H9 (cell line): Measurements from ENCODE around the gene RAB31. TPM values are rescaled to one million over a fixed set of nuclear protein-coding genes. Genes with fewer than 3 reads are reported as not detected.

Experiments used
- DNase-seq: peaks from one replicate; pipeline ENCODE4 v3.0.0-alpha.2; 2017
- H2AFZ ChIP-seq: one replicate; pipeline ENCODE4 v1.6.1; 2013; ENCODE audit warnings: mild to moderate bottlenecking, low read length, control low read depth, moderate library complexity
- H2AK5ac ChIP-seq: 2 replicates; pipeline ENCODE4 v1.6.1; 2013; ENCODE audit warnings: low read length, control low read depth, mixed read lengths; ENCODE audit not compliant: insufficient read length
- H2BK120ac ChIP-seq: one replicate; pipeline ENCODE4 v1.6.1; 2013; ENCODE audit warnings: low read depth, mild to moderate bottlenecking, low read length, control low read depth, inconsistent platforms; ENCODE audit not compliant: poor library complexity, severe bottlenecking
- H2BK12ac ChIP-seq: 2 replicates; pipeline ENCODE4 v1.6.1; 2013; ENCODE audit warnings: low read length, control low read depth, mixed read lengths, low read depth; ENCODE audit not compliant: insufficient read length
- H2BK15ac ChIP-seq: 2 replicates; pipeline ENCODE4 v1.6.1; 2013; ENCODE audit warnings: low read depth, low read length, control low read depth
- H2BK20ac ChIP-seq: one replicate; pipeline ENCODE4 v1.6.1; 2013; ENCODE audit warnings: low read depth, mild to moderate bottlenecking, low read length, control low read depth, inconsistent platforms; ENCODE audit not compliant: poor library complexity, severe bottlenecking
- H2BK5ac ChIP-seq: 2 replicates; pipeline ENCODE4 v1.6.1; 2013; ENCODE audit warnings: low read length, control low read depth, mixed read lengths; ENCODE audit not compliant: insufficient read length
- H3K14ac ChIP-seq: 2 replicates; pipeline ENCODE4 v1.6.1; 2013; ENCODE audit warnings: low read length, control low read depth; ENCODE audit not compliant: insufficient read depth
- H3K18ac ChIP-seq: 2 replicates; pipeline ENCODE4 v1.6.1; 2013; ENCODE audit warnings: low read depth, mild to moderate bottlenecking, mixed read lengths, low read length, control low read depth; ENCODE audit not compliant: insufficient read length
- H3K23ac ChIP-seq: 2 replicates; pipeline ENCODE4 v1.6.1; 2013; ENCODE audit warnings: low read length, control low read depth, mixed read lengths, low read depth; ENCODE audit not compliant: insufficient read length
- H3K23me2 ChIP-seq: 2 replicates; pipeline ENCODE4 v1.6.1; 2013; ENCODE audit warnings: low read depth, mild to moderate bottlenecking, mixed read lengths, low read length, control low read depth; ENCODE audit not compliant: insufficient read length, poor library complexity, severe bottlenecking
- H3K27ac ChIP-seq: 2 replicates; pipeline ENCODE4 v1.5.1; 2013; ENCODE audit warnings: low read length, control low read depth, mixed read lengths, low read depth; ENCODE audit not compliant: insufficient read length
- H3K27me3 ChIP-seq: 2 replicates; pipeline ENCODE4 v1.6.1; 2013; ENCODE audit warnings: low read length, control low read depth, inconsistent platforms; ENCODE audit not compliant: insufficient read depth
- H3K4ac ChIP-seq: 2 replicates; pipeline ENCODE4 v1.6.1; 2013; ENCODE audit warnings: low read depth, mild to moderate bottlenecking, control low read depth, inconsistent platforms, low read length, moderate library complexity
- H3K4me1 ChIP-seq: 2 replicates; pipeline ENCODE4 v1.6.1; 2013; ENCODE audit warnings: low read length, control low read depth, inconsistent platforms; ENCODE audit not compliant: insufficient read depth
- H3K4me2 ChIP-seq: 2 replicates; pipeline ENCODE4 v1.6.1; 2013; ENCODE audit warnings: low read length, control low read depth, mixed read lengths; ENCODE audit not compliant: insufficient read length, insufficient read depth
- H3K56ac ChIP-seq: 2 replicates; pipeline ENCODE4 v1.6.1; 2013; ENCODE audit warnings: low read depth, mild to moderate bottlenecking, mixed read lengths, low read length, control low read depth; ENCODE audit not compliant: insufficient read length
- H3K79me1 ChIP-seq: 2 replicates; pipeline ENCODE4 v1.6.1; 2013; ENCODE audit warnings: low read depth, mild to moderate bottlenecking, moderate library complexity, low read length, control low read depth, inconsistent platforms; ENCODE audit not compliant: insufficient read depth, poor library complexity, severe bottlenecking
- H3K79me2 ChIP-seq: 2 replicates; pipeline ENCODE4 v1.6.1; 2013; ENCODE audit warnings: low read length, control low read depth, inconsistent platforms; ENCODE audit not compliant: insufficient read depth
- H3K9ac ChIP-seq: 2 replicates; pipeline ENCODE4 v1.6.1; 2013; ENCODE audit warnings: low read length, control low read depth, mixed read lengths; ENCODE audit not compliant: insufficient read length; ENCODE audit errors: extremely low read depth
- H3K9me3 ChIP-seq: one replicate; pipeline ENCODE4 v1.6.1; 2013; ENCODE audit warnings: low read depth, low read length, inconsistent platforms; ENCODE audit not compliant: control insufficient read depth
- H3T11ph ChIP-seq: one replicate; pipeline ENCODE4 v1.6.1; 2013; ENCODE audit warnings: mild to moderate bottlenecking, low read length, control low read depth, inconsistent platforms
- H4K20me1 ChIP-seq: one replicate; pipeline ENCODE4 v1.6.1; 2013; ENCODE audit not compliant: control insufficient read depth, insufficient read length, insufficient read depth
- H4K5ac ChIP-seq: 2 replicates; pipeline ENCODE4 v1.6.1; 2013; ENCODE audit warnings: low read depth, mild to moderate bottlenecking, mixed read lengths, low read length, control low read depth; ENCODE audit not compliant: insufficient read length
- H4K8ac ChIP-seq: replicated peaks from 2 replicates; pipeline ENCODE4 v1.6.1; 2013; ENCODE audit warnings: low read length, control low read depth, mixed read lengths, low read depth; ENCODE audit not compliant: insufficient read length
- H4K91ac ChIP-seq: 2 replicates; pipeline ENCODE4 v1.6.1; 2013; ENCODE audit warnings: low read depth, mild to moderate bottlenecking, moderate library complexity, mixed read lengths, low read length, control low read depth; ENCODE audit not compliant: insufficient read length
- H3K27ac Mint-ChIP-seq, 3 experiments: 2 replicates in 2 of 3; 3 replicates in 1 of 3; pipeline ENCODE4 v1.8.0; 2020 to 2021; ENCODE audit warnings: mixed read lengths in 3 of 3, mild to moderate bottlenecking in 1 of 3, moderate library complexity in 1 of 3
- H3K27me3 Mint-ChIP-seq: 2 replicates; pipeline ENCODE4 v1.8.0; 2021; ENCODE audit warnings: low read depth, mild to moderate bottlenecking, moderate library complexity, mixed read lengths
- H3K36me3 Mint-ChIP-seq, 3 experiments: 2 replicates in 2 of 3; 3 replicates in 1 of 3; pipeline ENCODE4 v1.8.0; 2020 to 2021; ENCODE audit warnings: low read depth in 3 of 3, mixed read lengths in 3 of 3; ENCODE audit not compliant: insufficient read depth in 1 of 3
- H3K4me1 Mint-ChIP-seq, 2 experiments: 2 replicates each; pipeline ENCODE4 v1.8.0; 2020; ENCODE audit warnings: mixed read lengths in 2 of 2
- H3K4me3 Mint-ChIP-seq, 2 experiments: 2 replicates in 1 of 2; 3 replicates in 1 of 2; pipeline ENCODE4 v1.8.0; 2020 to 2021; ENCODE audit warnings: mild to moderate bottlenecking in 2 of 2, mixed read lengths in 2 of 2, moderate library complexity in 1 of 2
- H3K9me3 Mint-ChIP-seq, 2 experiments: 2 replicates in 1 of 2; 3 replicates in 1 of 2; pipeline ENCODE4 v1.8.0; 2020; ENCODE audit warnings: mild to moderate bottlenecking in 2 of 2, mixed read lengths in 2 of 2, moderate library complexity in 1 of 2
- WGBS: extraction: QIAGEN DNeasy Blood & Tissue Kit; methylation state at CpG from one replicate; pipeline ENCODE4 v1.1.7; 2013; ENCODE audit warnings: missing lambda C conversion rate, low lambda C conversion rate, mixed read lengths; ENCODE audit not compliant: insufficient read length; ENCODE audit errors: extremely low coverage; 5-methylcytosine and 5-hydroxymethylcytosine counted together
- total RNA-seq: library from RNA; stranded (reverse); gene quantifications from 2 replicates; pipeline ENCODE4 v1.2.1, GENCODE V29; 2021
- TF ChIP-seq, protein P1 (sequence below): fragments of 200-600 bp; sonication (generic); conservative IDR thresholded peaks from 3 replicates; pipeline ENCODE4 v1.8.0; 2021; ENCODE audit warnings: antibody characterized with exemption, mild to moderate bottlenecking

The RAB31 gene
- total RNA-seq, 1 experiment from 2014 or later: 22.4 TPM

DNA sequence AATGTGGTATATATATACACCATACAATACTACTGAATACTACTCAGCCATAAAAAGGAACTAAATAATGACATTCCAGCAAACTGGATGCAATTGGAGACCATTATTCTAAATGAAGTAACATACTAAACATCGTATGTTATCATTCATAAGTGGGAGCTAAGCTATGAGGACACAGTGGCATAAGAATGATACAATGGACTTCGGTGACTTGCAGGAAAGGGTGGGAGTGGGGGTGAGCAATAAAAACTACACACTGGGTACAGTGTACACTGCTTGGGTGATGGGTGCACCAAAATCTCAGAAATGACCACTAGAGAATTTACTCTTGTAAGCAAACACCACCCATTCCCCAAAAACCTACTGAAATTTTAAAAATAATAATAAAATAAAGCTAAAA lies 87.9 kb downstream of the RAB31 start:
- H2BK5ac ChIP-seq: no peak overlapping the region
- no CpG with 5 or more reads among the region's 2 CpGs for WGBS
- no peak overlapping the region for H2BK120ac ChIP-seq
- H2AFZ ChIP-seq: no peak overlapping the region
- 0 out of 2 replicates have a peak, but pooled peaks cover 3% of the 10 kb centered on the region for H3K4me1 ChIP-seq
- no peaks in the 10 kb centered on the region for H3K79me2 ChIP-seq
- H3K56ac ChIP-seq: no peak overlapping the region
- H3T11ph ChIP-seq: no peak overlapping the region
- no peaks in the 10 kb centered on the region for H3K23me2 ChIP-seq
- TF ChIP-seq, protein P1, sequence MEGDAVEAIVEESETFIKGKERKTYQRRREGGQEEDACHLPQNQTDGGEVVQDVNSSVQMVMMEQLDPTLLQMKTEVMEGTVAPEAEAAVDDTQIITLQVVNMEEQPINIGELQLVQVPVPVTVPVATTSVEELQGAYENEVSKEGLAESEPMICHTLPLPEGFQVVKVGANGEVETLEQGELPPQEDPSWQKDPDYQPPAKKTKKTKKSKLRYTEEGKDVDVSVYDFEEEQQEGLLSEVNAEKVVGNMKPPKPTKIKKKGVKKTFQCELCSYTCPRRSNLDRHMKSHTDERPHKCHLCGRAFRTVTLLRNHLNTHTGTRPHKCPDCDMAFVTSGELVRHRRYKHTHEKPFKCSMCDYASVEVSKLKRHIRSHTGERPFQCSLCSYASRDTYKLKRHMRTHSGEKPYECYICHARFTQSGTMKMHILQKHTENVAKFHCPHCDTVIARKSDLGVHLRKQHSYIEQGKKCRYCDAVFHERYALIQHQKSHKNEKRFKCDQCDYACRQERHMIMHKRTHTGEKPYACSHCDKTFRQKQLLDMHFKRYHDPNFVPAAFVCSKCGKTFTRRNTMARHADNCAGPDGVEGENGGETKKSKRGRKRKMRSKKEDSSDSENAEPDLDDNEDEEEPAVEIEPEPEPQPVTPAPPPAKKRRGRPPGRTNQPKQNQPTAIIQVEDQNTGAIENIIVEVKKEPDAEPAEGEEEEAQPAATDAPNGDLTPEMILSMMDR: no peak
- H3K4me2 ChIP-seq: no peak overlapping the region
- H3K9me3 ChIP-seq: no peaks in the 10 kb centered on the region
- H3K9me3 Mint-ChIP-seq: no peaks in the 10 kb centered on the region
- H3K27me3 ChIP-seq: no peaks in the 10 kb centered on the region; the same call in 1 of the 2 replicates
- no peak overlapping the region for H3K18ac ChIP-seq
- no peak for DNase-seq
- no peak overlapping the region for H3K4me3 Mint-ChIP-seq
- no peak overlapping the region for H4K8ac ChIP-seq
- no peak overlapping the region for H2AK5ac ChIP-seq
- H3K27ac Mint-ChIP-seq: no peak overlapping the region
- H4K20me1 ChIP-seq: no peaks in the 10 kb centered on the region
- H3K27ac ChIP-seq: no peak overlapping the region
- H3K23ac ChIP-seq: no peak overlapping the region
- H3K9ac ChIP-seq: no peak overlapping the region
- H2BK20ac ChIP-seq: no peak overlapping the region
- no peak overlapping the region for H3K14ac ChIP-seq
- no peak overlapping the region for H3K4ac ChIP-seq
- H2BK15ac ChIP-seq: no peak overlapping the region
- no peak overlapping the region for H2BK12ac ChIP-seq
- no peaks in the 10 kb centered on the region for H3K79me1 ChIP-seq
- no peak overlapping the region for H4K91ac ChIP-seq
- H3K36me3 Mint-ChIP-seq: peaks cover 0 to 7% (median 7%) of the 10 kb centered on the region in 3 experiments; a peak in 4 of 7 replicates
- peaks cover 0 to 6% of the 10 kb centered on the region in 2 experiments; a peak in 2 of 4 replicates for H3K4me1 Mint-ChIP-seq
- no peak overlapping the region for H4K5ac ChIP-seq
- H3K27me3 Mint-ChIP-seq: no peaks in the 10 kb centered on the region
